Dedifferentiated amniotic fluid mesenchymal stem cell (primary cell): ENCODE data around the gene SLC26A11.
A peak's percentile ranks its signal among the peaks of the same experiment; 100 is the strongest.

Experiments
- DNase-seq: peaks from one replicate; pipeline ENCODE4 v3.0.0-alpha.2; 2016; ENCODE audit errors: extremely low spot score

The SLC26A11 gene

DNA sequence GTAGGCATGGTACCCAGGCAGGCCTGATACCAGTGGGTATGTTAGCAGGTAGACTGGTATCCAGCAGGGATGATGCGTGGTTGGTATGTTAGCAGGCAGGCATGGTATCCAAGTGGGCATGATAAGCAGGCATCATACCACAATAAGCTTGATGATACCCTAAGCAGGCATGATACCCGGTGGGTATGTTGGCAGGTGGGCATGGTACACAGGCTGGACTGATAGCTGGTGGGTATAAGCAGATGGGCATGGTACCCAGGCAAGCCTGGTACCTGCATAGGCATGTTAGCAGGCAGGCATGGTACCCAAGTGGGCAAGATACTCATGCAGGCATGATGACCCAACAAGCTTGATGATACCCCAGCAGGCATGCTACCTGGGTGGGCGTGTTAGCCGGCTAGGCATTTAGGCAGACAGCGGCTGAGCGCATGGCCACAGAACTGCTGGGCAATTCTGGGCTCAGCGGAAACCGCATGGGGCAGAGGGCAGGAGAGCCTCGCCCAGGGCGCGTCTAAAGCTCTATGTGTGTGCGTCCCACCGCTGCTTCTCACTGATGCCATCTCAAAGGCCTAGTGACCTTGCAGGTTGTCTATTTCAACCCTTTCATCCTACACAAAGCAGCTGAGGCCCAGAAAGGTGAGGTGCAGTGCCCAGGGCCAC lies 2.4 kb upstream of the SLC26A11 start:
- DNase-seq = no peak

DNA sequence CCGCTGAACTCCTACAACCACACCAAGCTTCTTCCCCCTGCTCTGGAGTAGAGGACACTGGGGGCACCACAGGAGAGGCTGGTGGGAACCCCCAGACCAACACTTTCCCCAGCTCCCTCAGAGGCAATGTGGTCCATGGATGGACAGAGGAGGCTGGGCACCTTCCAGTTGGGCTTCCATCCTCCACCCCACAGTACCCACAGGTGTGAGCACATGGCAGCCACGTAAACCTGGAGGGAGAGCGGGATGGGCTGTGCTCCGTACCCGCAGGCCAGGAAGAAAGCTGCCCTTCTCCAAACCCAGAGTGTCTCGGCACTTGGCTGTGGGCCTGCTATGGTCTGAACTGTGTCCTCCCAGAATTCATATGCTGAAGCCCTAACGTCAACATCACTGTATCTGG lies 1.8 kb upstream of the SLC26A11 start:
- no peak for DNase-seq

DNA sequence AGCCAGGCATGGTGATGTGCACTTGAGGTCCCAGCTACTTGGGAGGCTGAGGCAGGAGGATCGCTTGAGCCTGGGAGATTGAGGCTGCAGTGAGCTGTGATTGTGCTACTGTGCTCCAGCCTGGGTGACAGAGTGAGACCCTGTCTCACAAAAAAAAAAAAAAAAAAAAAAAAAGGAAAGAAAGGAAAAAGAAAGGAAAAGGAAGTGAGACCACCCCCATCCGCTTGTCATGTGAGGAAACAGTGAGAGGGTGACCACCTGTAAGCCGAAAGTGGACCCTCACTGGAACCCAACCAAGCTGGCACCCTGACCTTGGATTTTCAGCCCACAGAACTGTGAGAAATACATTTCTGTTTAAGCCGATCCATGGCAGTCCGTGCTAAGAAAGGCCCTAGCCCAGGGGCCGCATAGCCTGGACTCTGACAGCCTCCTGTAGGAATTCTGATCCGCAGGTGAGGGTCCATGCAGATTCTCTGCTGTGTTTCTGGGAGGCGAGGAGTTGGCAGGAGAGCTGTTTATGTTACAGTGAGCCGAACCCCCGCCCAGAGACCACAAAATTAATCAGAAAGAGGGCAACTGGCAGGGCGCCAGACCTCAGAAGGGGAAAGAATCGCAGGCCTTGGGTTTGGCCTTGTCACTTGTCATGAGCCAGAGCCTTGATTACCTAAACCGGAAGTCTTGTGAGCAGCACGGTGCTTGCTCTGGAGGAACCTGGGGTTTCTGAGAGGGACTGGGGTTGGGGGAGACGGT lies 1.0 kb upstream of the SLC26A11 start:
- peak; percentile 36 for DNase-seq

- no peak for DNase-seq
Measured at GRCh38 chr17:80219763-80220053, 519 bp upstream of the SLC26A11 start.

- no peak for DNase-seq
Measured at GRCh38 chr17:80220736-80221215, 549 bp downstream of the SLC26A11 start.

- no peak for DNase-seq
Measured at GRCh38 chr17:80221351-80222105, 1.3 kb downstream of the SLC26A11 start.

DNA sequence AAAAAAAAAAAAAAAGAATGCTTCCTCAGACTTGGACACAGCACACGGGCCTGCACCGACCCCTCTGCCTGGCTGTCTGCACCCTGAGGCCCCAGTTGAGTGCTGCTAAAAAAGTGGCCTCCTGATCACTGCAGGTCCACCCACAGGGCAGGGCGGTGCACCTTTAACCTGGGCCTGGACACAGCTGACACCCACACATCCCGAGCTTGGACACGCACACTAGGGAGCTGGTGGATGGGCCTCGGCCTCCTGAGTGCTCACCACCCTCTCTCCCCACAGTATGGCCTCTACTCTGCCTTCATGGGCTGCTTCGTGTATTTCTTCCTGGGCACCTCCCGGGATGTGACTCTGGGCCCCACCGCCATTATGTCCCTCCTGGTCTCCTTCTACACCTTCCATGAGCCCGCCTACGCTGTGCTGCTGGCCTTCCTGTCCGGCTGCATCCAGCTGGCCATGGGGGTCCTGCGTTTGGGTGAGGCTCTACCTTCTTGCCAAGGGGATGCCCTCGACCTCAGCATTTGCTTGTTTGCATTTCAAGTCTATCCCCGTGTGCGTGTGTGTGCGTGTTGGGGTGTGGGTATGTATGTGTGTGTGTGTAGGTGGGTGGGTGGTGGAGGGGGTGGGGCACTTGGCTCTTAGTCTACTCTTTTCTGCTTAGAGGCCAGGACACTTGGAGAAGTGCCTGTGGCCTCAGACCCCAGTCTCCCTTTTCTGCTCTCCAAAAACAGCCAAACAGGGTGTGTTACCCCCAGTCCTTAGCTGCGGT lies 2.3 kb downstream of the SLC26A11 start:
- DNase-seq = no peak

DNA sequence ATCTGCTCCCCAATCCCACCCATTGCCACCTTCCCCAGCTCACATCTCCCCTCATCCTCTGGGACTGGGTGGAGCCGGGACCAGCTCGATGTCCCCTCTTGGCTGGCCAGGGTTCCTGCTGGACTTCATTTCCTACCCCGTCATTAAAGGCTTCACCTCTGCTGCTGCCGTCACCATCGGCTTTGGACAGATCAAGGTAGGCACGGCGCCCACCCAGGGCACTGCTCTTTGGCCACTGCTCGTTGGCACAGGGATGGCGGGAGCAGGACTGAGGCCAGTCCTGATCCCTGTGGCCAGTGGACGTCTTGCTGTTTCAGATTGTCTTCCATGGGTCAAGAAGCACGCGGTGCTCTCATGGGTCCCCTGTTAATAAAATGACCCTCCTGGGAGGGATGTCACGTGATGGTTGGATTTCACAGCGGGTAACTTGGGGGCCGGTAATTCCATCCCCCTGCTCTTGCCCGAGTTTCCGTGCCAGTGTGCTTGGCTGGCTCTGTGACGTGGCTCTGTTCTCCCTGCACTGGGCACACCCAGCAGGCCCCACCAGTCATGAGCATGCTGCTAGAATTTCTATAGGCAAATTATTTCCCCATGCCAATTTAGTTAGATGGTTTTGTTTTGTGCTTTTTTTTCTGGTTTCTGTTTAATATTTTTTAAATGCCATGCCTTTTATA lies 3.1 kb downstream of the SLC26A11 start:
- DNase-seq = no peak

- no peak for DNase-seq
Measured at GRCh38 chr17:80223838-80224497, 3.7 kb downstream of the SLC26A11 start.

GRCh38 chr17:80224683-80225082 lies 4.5 kb downstream of the SLC26A11 start:
- DNase-seq = no peak

DNA sequence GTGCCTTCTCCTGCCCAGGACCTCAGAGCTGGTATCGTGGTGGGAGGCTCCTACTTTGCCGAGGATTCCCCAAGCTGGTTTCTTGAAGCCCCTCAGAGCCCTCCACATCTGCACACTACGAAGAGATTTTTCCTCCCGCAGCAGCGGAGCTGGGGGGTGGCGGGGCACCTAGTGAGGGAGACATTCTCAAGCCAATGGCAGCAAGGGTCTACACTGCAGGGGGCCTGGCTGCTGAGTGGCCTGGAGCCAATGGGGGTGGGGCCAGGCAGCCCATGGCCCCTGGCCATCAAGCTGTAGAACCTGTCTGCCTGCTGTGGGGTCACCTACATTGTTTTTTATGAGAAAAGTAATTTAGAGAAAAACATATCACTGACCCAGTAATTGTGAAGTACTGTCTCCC lies 5.0 kb downstream of the SLC26A11 start:
- no peak for DNase-seq

DNA sequence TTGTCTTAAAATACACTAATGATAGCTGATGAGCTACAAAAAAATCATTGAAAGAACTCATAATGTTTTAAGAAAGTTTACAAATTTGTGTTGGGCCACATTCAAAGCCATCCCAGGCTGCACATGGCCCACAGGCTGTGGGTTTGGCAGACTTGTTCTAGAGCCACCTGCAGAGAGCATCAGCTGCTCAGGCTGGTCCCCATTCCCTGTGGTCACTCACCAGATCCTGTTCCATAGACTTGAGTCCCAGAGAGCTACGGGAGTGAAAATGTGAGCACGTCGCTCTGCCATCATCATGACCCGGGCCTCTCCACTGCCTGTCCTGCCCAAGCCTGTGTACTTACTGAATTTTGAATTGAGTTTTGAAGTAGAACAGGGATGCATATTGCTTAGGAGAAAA lies 6.9 kb downstream of the SLC26A11 start:
- DNase-seq = no peak

GRCh38 chr17:80227666-80228065 lies 7.4 kb downstream of the SLC26A11 start:
- no peak for DNase-seq

DNA sequence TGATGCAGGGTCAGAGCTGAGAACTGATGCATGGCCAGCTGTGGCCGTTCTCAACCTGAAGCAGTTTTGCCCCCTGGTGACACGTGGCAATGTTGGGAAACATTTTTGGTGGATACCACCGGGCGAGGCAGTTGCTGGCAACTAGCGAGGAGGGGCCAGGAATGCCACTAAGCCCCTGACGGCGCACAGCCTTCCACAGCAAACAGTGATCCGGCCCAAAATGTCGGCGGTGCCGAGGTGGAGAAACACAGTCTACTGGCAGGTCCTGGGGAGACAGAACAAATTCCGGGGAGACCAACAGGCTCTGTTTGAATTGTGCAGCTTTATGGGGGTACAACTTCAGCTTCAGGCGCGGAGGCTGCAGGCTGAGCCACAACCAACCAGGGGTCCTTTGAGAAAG lies 8.2 kb downstream of the SLC26A11 start:
- no peak for DNase-seq

- DNase-seq = no peak
Measured at GRCh38 chr17:80229011-80229410, 8.8 kb downstream of the SLC26A11 start.

DNA sequence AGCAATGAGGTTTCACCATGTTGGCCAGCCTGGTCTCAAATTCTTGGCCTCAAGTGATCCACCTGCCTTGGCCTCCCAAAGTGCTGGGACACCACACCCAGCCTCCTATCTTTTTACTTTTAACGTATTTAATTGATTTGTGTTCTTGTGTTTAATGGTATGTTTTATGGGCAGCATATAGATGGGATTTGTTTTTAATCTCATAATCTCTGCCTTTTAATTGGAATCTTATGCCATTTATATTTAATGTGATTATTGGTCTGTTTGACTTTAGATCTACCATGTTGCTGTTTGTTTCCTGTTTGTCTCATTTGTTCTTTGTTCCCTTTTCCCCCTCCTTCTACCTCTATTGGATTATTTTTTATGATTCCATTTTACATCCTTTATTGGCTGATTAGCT lies 12.2 kb downstream of the SLC26A11 start:
- DNase-seq = no peak

- DNase-seq = no peak
Measured at GRCh38 chr17:80233202-80233601, 13.0 kb downstream of the SLC26A11 start.

DNA sequence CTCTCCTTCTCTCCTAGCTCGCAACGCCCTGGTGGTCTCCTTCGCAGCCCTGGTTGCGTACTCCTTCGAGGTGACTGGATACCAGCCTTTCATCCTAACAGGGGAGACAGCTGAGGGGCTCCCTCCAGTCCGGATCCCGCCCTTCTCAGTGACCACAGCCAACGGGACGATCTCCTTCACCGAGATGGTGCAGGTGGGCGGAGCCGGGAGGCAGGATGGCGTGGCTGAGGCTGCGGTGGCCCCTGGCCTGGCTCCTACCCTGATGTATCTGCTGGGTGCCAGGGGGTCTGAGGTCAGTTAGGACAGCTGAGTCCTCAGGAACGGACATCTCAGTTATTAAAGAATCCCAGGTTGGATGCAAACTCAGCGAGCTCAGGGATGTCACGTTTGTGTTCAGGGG lies 16.7 kb downstream of the SLC26A11 start:
- DNase-seq = no peak

GRCh38 chr17:80237386-80237785 lies 17.2 kb downstream of the SLC26A11 start:
- DNase-seq = no peak

- no peak for DNase-seq
Measured at GRCh38 chr17:80242505-80242904, 22.3 kb downstream of the SLC26A11 start.
